Spleen (tissue), 7 donors: Measurements from ENCODE around the gene ZNF653.

Source experiments
- POLR2A ChIP-seq, 3 donors: fragments of 450-650 bp; IDR thresholded peaks; one replicate each; pipeline ENCODE4 v1.5.1; 2017; ENCODE audit warnings: antibody characterized with exemption in 3 of 3, mild to moderate bottlenecking in 1 of 3
- TF ChIP-seq, protein P1 (sequence below), 11 experiments: fragments of 200-600 bp in 7 of 11; fragments of 450-650 bp in 4 of 11; sonication (generic) in 4 of 11; IDR thresholded peaks in 8 of 11; conservative IDR thresholded peaks in 3 of 11; 1 replicate in 7 of 11; 2 replicates in 4 of 11; pipeline versions ENCODE4 v1.4.0 to v1.8.0; 2016 to 2021; ENCODE audit warnings: antibody characterized with exemption in 11 of 11, inconsistent platforms in 4 of 11, mild to moderate bottlenecking in 1 of 11
- donor health status: DM: no; HTN: no; CAD: no; lungs with moderate emphysema.
- donor health status: DM: no; HTN: no; CAD: no.
- donor health status: DM: no; HTN: no; CAD: no.

DNA sequence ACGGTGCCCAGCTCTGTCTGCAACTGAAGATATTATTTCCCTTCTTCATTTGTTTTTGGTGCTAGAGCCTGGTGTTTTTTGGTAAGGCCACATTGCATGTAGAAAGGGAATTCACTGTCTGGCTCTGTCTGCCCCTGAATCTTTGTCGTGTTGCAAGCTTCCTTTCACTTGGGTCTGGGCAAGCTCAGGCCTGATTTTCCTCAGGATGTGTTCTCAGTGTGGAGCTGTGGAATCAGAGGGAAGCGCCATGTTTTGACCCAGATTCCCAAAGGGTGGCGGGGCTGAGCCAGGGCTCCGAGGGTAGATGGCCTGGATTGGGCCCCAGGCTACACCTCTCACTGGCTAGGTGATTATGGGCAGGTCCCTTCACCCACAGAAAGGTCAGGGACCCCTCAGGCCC lies 61.6 kb downstream of the ZNF653 start:
- TF ChIP-seq, protein P1, sequence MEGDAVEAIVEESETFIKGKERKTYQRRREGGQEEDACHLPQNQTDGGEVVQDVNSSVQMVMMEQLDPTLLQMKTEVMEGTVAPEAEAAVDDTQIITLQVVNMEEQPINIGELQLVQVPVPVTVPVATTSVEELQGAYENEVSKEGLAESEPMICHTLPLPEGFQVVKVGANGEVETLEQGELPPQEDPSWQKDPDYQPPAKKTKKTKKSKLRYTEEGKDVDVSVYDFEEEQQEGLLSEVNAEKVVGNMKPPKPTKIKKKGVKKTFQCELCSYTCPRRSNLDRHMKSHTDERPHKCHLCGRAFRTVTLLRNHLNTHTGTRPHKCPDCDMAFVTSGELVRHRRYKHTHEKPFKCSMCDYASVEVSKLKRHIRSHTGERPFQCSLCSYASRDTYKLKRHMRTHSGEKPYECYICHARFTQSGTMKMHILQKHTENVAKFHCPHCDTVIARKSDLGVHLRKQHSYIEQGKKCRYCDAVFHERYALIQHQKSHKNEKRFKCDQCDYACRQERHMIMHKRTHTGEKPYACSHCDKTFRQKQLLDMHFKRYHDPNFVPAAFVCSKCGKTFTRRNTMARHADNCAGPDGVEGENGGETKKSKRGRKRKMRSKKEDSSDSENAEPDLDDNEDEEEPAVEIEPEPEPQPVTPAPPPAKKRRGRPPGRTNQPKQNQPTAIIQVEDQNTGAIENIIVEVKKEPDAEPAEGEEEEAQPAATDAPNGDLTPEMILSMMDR (IDR thresholded peaks at IDR 0.05 in 8 of 11, conservative IDR thresholded peaks at IDR 0.05 in 3 of 11) = no peak
- no peak for TF ChIP-seq POLR2A (IDR thresholded peaks at IDR 0.05)
